NCI-H345 (cell line): ENCODE results near the gene INTS7.

Experiments
- DNase-seq: peaks from one replicate; lab custom pipeline; 2025; lab: John Stamatoyannopoulos, UW

The INTS7 gene, protein sequence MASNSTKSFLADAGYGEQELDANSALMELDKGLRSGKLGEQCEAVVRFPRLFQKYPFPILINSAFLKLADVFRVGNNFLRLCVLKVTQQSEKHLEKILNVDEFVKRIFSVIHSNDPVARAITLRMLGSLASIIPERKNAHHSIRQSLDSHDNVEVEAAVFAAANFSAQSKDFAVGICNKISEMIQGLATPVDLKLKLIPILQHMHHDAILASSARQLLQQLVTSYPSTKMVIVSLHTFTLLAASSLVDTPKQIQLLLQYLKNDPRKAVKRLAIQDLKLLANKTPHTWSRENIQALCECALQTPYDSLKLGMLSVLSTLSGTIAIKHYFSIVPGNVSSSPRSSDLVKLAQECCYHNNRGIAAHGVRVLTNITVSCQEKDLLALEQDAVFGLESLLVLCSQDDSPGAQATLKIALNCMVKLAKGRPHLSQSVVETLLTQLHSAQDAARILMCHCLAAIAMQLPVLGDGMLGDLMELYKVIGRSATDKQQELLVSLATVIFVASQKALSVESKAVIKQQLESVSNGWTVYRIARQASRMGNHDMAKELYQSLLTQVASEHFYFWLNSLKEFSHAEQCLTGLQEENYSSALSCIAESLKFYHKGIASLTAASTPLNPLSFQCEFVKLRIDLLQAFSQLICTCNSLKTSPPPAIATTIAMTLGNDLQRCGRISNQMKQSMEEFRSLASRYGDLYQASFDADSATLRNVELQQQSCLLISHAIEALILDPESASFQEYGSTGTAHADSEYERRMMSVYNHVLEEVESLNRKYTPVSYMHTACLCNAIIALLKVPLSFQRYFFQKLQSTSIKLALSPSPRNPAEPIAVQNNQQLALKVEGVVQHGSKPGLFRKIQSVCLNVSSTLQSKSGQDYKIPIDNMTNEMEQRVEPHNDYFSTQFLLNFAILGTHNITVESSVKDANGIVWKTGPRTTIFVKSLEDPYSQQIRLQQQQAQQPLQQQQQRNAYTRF

DNA sequence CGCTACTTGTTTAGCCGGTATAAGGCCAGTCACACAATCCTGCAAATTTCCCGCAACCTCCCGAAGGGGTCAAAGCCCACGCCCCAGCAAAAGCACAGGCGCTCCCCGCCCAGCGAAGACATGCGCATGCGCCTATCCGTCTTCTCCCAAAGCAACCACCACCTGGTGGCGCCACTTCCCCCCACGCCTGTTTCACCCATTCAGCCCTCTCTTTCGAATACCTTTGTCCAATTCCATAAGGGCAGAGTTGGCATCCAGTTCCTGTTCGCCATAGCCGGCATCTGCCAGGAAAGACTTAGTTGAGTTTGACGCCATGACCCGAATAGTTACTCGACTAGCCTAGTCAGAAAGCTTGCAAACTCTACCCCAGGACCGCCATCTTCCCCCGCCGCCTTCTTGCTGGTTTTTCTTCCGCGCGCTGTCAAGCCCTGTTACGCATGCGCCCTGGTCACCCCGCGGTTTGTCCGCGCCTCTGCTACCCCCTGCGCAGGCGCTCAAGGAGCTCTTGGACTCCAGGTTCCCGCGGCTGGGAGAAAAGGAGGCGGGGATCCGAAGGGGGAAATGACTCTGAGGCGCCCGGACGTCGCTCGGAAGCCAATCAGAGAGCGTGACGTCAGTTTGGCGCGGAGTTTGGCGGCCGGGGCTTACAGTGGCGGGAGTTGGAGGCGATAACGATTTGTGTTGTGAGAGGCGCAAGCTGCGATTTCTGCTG, at the start of gene INTS7, which contains the start of gene DTL:
TSS of gene INTS7 (minus strand) at position 435 of the 712 bp plus-strand sequence. CDS start at position 315, 120 bp downstream.
TSS of gene DTL (plus strand) at position 626 of the 712 bp plus-strand sequence. CDS start 143 bp downstream, outside the sequence.
- peak; percentile 100 for DNase-seq

GRCh38 chr1:212082765-212083406, 47.5 kb upstream of the INTS7 start:
- DNase-seq: no peak

- DNase-seq: no peak
Measured at GRCh38 chr1:212078826-212079225, 43.5 kb upstream of the INTS7 start.

DNA sequence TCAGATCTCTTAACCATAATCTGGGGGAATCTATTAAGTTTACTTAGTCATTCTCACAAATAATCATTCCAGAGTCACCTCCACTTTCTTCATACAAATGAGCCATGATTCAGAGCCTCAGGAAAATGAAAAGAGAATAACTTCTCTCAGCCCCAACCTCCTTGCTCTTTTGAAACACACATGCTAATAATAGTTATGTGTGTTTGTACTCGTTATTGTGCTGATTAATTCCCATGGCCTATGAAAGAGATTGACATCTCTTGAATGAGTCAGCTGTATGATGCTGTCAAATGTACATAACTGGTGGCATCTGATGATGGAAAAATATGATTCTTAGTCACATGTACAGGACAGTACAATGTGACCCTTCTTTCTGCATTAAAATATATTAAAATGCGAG, 41.7 kb upstream of the INTS7 start:
- no peak for DNase-seq

- no peak for DNase-seq
Measured at GRCh38 chr1:212074856-212075255, 39.5 kb upstream of the INTS7 start.

DNA sequence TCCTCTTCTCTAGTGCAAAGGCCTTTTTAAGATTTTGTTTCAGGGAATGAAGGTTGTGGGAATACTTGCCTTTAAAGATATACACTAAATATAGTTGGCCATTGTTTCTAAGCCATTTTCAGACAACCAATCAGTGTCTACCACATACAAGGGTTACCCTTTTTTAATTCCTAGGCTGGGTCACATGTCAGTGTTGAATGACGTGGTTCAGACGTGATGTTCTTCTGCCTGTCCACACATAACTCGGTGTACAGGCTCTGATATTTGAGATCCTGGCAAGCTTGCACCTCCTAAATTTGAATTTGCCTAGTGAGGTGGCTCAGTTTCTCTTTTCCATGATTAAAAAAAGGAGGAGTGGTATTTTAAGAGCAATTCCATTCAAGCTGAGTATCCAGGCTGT, 39.0 kb upstream of the INTS7 start:
- no peak for DNase-seq

DNA sequence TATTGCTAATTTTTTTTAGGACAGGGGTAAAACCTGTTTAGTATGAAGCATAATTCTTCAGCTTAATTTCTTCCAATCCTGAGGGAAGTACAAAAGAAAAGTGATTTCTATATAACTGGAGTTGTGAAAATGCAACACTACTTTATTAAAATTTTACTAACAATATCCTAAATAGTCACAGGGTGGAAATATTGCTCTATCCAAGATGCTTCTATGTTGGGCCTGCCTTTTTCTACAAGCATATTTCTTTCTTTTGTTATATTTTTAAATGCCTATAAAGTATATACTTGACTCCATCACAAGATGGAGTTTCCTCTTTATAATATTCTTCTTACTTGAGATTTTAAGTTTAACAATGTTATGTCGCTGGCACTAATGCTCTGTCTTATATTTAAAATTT, 38.1 kb upstream of the INTS7 start:
- DNase-seq: no peak

GRCh38 chr1:212072047-212072446, 36.7 kb upstream of the INTS7 start:
- DNase-seq: no peak

DNA sequence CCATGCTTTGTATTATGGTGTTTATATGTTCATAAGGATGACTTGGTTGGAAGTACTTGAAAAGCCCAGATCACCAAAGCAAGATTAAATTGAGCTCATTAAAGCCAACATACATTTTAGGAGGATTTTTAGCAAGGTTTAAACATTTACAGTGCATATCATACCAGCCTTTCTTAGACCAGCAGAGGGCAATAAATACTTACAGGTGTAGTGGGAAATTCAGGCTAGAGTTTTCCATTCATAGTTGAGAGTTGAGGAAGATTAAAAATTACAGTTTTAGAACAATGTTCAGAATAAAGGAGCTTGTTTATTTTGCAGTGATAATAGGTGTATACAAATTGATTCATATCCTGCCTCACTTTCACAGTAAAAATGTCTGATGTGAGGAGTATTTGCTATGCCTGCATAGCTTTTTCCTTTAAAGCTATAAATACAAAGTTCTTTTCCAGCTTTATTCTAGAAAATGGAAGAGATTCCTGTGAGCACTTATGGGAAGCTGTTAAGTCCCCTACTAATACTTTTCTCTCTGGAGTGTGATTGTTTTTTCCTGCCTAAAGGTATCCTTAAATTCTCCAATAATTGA, 35.5 kb upstream of the INTS7 start:
- no peak for DNase-seq

DNA sequence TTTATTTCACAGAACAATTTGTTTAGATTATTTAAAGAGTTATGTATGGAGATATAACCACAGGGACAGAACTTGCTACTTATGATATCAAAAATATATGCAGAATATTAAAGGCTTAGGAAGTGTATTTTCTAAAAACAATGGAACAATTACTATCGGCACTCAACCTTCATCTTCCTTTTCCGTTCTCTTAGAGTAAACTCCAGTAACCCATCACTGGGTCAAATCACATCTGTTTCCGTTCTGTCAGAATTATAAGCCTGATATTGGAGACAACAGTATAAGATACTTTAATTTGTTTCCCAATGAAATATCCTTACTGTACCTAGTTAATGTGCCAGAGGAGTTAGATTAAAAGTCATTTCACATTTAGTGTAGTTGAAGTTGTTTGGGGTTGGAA, 32.4 kb upstream of the INTS7 start:
- DNase-seq: no peak

DNA sequence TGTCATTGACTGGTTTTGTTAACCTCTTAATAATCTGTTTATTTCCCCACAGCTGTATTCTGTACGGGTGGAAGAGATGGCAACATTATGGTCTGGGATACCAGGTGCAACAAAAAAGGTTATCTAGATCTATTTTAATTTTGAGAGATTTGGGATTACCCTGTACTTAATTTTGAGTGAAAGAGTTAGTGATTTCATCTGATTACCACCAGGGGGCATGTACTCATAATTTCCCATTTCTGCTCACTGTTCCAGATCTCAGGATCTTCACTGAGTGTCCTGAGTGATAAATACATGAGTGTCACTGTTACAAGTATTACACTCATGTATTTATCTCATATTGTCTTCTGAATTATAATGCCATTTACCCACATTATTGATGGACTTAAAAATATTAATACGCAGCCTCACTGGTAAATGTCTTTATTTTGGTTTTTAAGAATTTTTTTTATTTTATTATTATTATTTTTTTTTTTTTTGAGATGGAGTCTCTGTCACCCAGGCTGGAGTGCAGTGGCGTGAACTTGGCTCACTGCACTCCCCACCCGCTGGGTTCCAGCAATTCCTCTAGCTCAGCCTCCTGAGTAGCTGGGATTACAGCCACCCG, 27.6 kb upstream of the INTS7 start:
- peak; percentile 9 for DNase-seq

GRCh38 chr1:212060632-212061472, 25.5 kb upstream of the INTS7 start:
- DNase-seq: no peak

- no peak for DNase-seq
Measured at GRCh38 chr1:212055333-212055732, 20.0 kb upstream of the INTS7 start.

DNA sequence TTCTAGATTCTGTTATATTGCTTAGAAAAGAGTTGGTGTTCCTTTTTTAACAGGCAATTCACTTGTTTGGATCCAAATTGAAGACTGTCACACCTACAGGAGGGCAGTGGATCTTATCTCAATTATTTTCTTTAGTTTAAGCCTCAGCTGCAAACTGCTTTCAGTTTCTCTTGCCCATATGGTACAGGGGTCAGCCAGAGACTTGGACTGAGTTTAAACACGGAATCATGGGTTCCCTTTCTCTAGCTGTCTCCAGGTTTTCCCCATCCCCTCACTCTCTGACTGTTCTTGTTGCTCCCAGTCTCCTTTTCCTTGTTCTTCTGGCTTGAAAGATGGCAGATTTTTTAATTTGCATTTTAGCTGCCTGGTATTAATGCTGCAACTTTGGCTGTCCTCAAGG, 18.6 kb upstream of the INTS7 start:
- no peak for DNase-seq

GRCh38 chr1:212045981-212046380, 10.6 kb upstream of the INTS7 start:
- DNase-seq: no peak

GRCh38 chr1:212044851-212045250, 9.5 kb upstream of the INTS7 start:
- DNase-seq: no peak

- DNase-seq: no peak
Measured at GRCh38 chr1:212042436-212042835, 7.1 kb upstream of the INTS7 start.

DNA sequence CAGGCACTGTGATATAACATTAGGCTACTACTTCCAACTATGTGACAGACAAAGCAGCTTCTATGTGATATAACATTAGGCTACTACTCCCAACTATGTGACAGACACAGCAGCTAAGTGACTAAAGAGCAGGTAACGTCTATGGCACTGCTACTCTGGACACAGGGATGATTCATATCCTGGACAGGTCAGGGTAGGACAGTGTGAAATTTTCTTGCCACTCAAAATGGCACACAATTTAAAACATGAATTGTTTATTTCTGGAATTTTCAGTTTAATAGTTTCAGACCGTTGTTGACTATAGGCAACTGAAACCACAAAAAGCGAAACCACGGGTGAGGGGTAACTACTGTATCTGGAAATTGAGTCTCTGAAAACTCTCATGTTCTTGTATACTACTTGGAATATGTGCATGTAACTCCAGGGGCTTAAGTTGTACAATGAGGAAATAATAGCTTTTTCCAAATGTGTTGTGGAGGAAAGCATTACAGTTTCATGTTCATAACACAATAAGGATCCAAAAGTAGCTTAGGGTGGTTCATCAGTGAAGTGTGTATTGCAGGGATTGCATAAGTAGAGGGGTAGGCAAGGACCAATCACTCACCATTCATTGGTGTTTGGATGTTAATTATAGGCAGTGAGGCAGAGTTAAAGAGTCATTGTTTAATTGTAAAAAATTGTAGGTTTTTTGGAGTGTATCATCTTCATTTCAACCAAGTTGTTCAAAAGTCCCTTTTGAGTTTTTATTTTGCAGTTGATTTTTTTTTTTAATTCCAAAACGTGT, 5.5 kb upstream of the INTS7 start:
- no peak for DNase-seq

- no peak for DNase-seq
Measured at GRCh38 chr1:212039622-212040021, 4.3 kb upstream of the INTS7 start.
